CD14-positive monocyte (primary cell): ENCODE measurements around the gene INPP1. TPM values are rescaled to one million over a fixed set of nuclear protein-coding genes. Genes with fewer than 3 reads are reported as not detected.

ENCODE experiments used
- DNase-seq, 3 donors: peaks; one replicate each; pipeline ENCODE4 v3.0.0-alpha.2; 2011 to 2022
- H2AFZ ChIP-seq: 2 replicates; pipeline ENCODE4 v1.6.0; 2012; ENCODE audit warnings: mild to moderate bottlenecking, low read depth, low read length, inconsistent platforms; ENCODE audit not compliant: insufficient read depth, poor library complexity, severe bottlenecking
- H3K27ac ChIP-seq, 2 donors: 1 replicate in 1 of 2; 2 replicates in 1 of 2; pipeline ENCODE4 v1.5.1; 2012 to 2013; ENCODE audit warnings: low read length in 2 of 2, control low read depth in 1 of 2, inconsistent platforms in 1 of 2, low read depth in 1 of 2, mild to moderate bottlenecking in 1 of 2
- H3K27me3 ChIP-seq, 2 donors: one replicate each; pipeline versions ENCODE4 v1.6.0 to v1.6.1; 2011 to 2013; ENCODE audit warnings: low read length in 2 of 2; ENCODE audit not compliant: control insufficient read depth in 2 of 2, insufficient read depth in 2 of 2
- H3K36me3 ChIP-seq, 2 donors: replicated peaks in 1 of 2; 1 replicate in 1 of 2; 2 replicates in 1 of 2; pipeline versions ENCODE4 v1.5.1 to v1.6.1; 2012 to 2013; ENCODE audit warnings: low read length in 2 of 2, control low read depth in 1 of 2, inconsistent platforms in 1 of 2, mild to moderate bottlenecking in 1 of 2; ENCODE audit not compliant: insufficient read depth in 2 of 2, control insufficient read depth in 1 of 2
- H3K4me1 ChIP-seq, 2 donors: 1 replicate in 1 of 2; 2 replicates in 1 of 2; pipeline versions ENCODE4 v1.5.1 to v1.6.1; 2012 to 2013; ENCODE audit warnings: low read length in 2 of 2, control low read depth in 1 of 2, inconsistent platforms in 1 of 2, mild to moderate bottlenecking in 1 of 2, moderate library complexity in 1 of 2; ENCODE audit not compliant: insufficient read depth in 2 of 2, control insufficient read depth in 1 of 2
- H3K4me2 ChIP-seq: replicated peaks from 2 replicates; pipeline ENCODE3; 2012; ENCODE audit warnings: low read length, moderate library complexity, mild to moderate bottlenecking; ENCODE audit not compliant: poor library complexity, severe bottlenecking; ENCODE audit errors: extremely low read depth
- H3K4me3 ChIP-seq, 3 experiments: fragments of 200-600 bp in 1 of 3; sonication (generic) in 1 of 3; replicated peaks in 1 of 3; 1 replicate in 2 of 3; 2 replicates in 1 of 3; pipeline ENCODE4 v1.5.1; 2011 to 2013; ENCODE audit warnings: low read length in 3 of 3, mild to moderate bottlenecking in 3 of 3, control low read depth in 2 of 3, low read depth in 2 of 3, inconsistent platforms in 1 of 3, moderate library complexity in 1 of 3
- H3K79me2 ChIP-seq: 2 replicates; pipeline ENCODE4 v1.6.0; 2012; ENCODE audit warnings: mild to moderate bottlenecking, control low read depth, inconsistent platforms, low read length, moderate library complexity; ENCODE audit not compliant: insufficient read depth
- H3K9ac ChIP-seq: 2 replicates; pipeline ENCODE4 v1.6.0; 2017; ENCODE audit warnings: low read length, mild to moderate bottlenecking; ENCODE audit not compliant: insufficient read depth, poor library complexity, severe bottlenecking
- H3K9me3 ChIP-seq, 2 donors: replicated peaks in 1 of 2; 1 replicate in 1 of 2; 2 replicates in 1 of 2; pipeline versions ENCODE4 v1.5.1 to v1.6.1; 2012 to 2013; ENCODE audit warnings: low read length in 2 of 2, control low read depth in 1 of 2; ENCODE audit not compliant: control insufficient read depth in 1 of 2, insufficient read depth in 1 of 2
- H4K20me1 ChIP-seq: 2 replicates; pipeline ENCODE4 v1.6.0; 2012; ENCODE audit warnings: mild to moderate bottlenecking, low read length, control low read depth, moderate library complexity; ENCODE audit not compliant: insufficient read depth
- H3K27ac Mint-ChIP-seq, 7 donors: one replicate each; pipeline ENCODE4 v1.8.0; 2020; ENCODE audit warnings: mild to moderate bottlenecking in 7 of 7, mixed read lengths in 7 of 7, moderate library complexity in 6 of 7, inconsistent platforms in 2 of 7
- H3K27me3 Mint-ChIP-seq, 3 donors: one replicate each; pipeline ENCODE4 v1.8.0; 2021 to 2022; ENCODE audit warnings: low read depth in 3 of 3, mild to moderate bottlenecking in 3 of 3, mixed read lengths in 3 of 3, moderate library complexity in 3 of 3, inconsistent platforms in 1 of 3
- H3K36me3 Mint-ChIP-seq, 2 donors: one replicate each; pipeline ENCODE4 v1.8.0; 2020; ENCODE audit warnings: mixed read lengths in 2 of 2, inconsistent platforms in 1 of 2, mild to moderate bottlenecking in 1 of 2
- H3K4me1 Mint-ChIP-seq: one replicate; pipeline ENCODE4 v1.8.0; 2020; ENCODE audit warnings: mild to moderate bottlenecking, mixed read lengths
- H3K4me3 Mint-ChIP-seq, 2 donors: one replicate each; pipeline ENCODE4 v1.8.0; 2020; ENCODE audit warnings: mild to moderate bottlenecking in 2 of 2, mixed read lengths in 2 of 2, moderate library complexity in 1 of 2
- H3K9me3 Mint-ChIP-seq, 7 donors: one replicate each; pipeline ENCODE4 v1.8.0; 2020 to 2022; ENCODE audit warnings: mixed read lengths in 7 of 7, mild to moderate bottlenecking in 6 of 7, moderate library complexity in 6 of 7, inconsistent platforms in 2 of 7
- WGBS: methylation state at CpG from one replicate; pipeline ENCODE4 v1.1.5; 2013; ENCODE audit warnings: missing lambda C conversion rate; ENCODE audit not compliant: insufficient coverage; 5-methylcytosine and 5-hydroxymethylcytosine counted together
- intact Hi-C, 2 donors: fragments of 100-400 bp; cut with micrococcal nuclease; formaldehyde crosslinking; loops; one replicate each; pipeline versions ENCODE4 v1.15.0 to v1.15.1; 2023
- polyA plus RNA-seq, 3 donors: library from polyadenylated mRNA; depleted of rRNA in 1 of 3; unstranded in 2 of 3; stranded (reverse) in 1 of 3; fragments of 300-500 nt in 2 of 3; fragments of >200 nt in 1 of 3; fragmentation: Illumina TruSeq in 2 of 3; gene quantifications; 1 replicate in 2 of 3; 2 replicates in 1 of 3; pipeline ENCODE4 v1.2.3, GENCODE V29; 2012 to 2021
- TF ChIP-seq, protein P1 (sequence below): fragments of 200-600 bp; IDR thresholded peaks from one replicate; pipeline ENCODE4 v1.8.0; 2022; ENCODE audit warnings: antibody characterized with exemption, mild to moderate bottlenecking

Gene INPP1
- polyA plus RNA-seq, 3 donors, result 8.9 to 17.8 (median 13.3) TPM

DNA sequence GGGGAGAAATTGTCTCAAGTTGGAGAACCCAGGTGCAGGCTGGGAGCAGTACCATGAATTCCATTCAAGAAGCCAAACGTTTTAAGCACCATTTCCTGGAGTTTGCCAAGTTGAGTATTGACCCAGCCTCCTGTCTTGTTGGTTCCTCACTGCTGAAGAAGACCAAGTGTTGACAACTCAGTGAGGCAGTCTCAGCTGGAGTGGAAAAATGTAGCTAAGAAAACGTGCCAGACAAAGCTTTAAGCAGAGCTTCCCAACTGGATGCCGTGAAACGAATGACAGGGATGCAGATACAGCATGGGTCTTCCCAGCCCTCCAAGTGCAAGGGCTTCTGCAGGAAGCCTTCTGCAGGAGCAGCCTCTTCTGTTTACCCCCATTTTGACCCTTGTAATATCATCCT, 778 bp upstream of the INPP1 start:
- TF ChIP-seq, protein P1, sequence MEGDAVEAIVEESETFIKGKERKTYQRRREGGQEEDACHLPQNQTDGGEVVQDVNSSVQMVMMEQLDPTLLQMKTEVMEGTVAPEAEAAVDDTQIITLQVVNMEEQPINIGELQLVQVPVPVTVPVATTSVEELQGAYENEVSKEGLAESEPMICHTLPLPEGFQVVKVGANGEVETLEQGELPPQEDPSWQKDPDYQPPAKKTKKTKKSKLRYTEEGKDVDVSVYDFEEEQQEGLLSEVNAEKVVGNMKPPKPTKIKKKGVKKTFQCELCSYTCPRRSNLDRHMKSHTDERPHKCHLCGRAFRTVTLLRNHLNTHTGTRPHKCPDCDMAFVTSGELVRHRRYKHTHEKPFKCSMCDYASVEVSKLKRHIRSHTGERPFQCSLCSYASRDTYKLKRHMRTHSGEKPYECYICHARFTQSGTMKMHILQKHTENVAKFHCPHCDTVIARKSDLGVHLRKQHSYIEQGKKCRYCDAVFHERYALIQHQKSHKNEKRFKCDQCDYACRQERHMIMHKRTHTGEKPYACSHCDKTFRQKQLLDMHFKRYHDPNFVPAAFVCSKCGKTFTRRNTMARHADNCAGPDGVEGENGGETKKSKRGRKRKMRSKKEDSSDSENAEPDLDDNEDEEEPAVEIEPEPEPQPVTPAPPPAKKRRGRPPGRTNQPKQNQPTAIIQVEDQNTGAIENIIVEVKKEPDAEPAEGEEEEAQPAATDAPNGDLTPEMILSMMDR, result no peak
- H2AFZ ChIP-seq, result peak overlapping the region; percentile 87
- H3K79me2 ChIP-seq, result peaks cover 20% of the 10 kb centered on the region
- no peak overlapping the region for H3K9ac ChIP-seq
- Mint-ChIP-seq H3K36me3 (peaks cover 4 to 7% of the 10 kb centered on the region in 2 donors), H3K27ac (peak overlapping the region in 5 of 7 donors; percentile 83 to 97 (median 86)), H3K4me3 (no peak overlapping the region), H3K9me3 (peaks cover 0 to 1% (median 0%) of the 10 kb centered on the region in 7 donors), H3K4me1 (peaks cover 20% of the 10 kb centered on the region), H3K27me3 (no peaks in the 10 kb centered on the region)
- DNase-seq, result no peak
- H3K4me3 ChIP-seq, result no peak overlapping the region
- H3K4me1 ChIP-seq, result peaks cover 18 to 20% of the 10 kb centered on the region in 2 donors
- H3K27ac ChIP-seq, result no peak overlapping the region
- H3K9me3 ChIP-seq, result no peaks in the 10 kb centered on the region
- H3K27me3 ChIP-seq, result no peaks in the 10 kb centered on the region
- WGBS, result 75% methylated on average over 4 of the region's 4 CpGs
- peak overlapping the region; percentile 83 for H3K4me2 ChIP-seq
- H4K20me1 ChIP-seq, result no peaks in the 10 kb centered on the region
- intact Hi-C loops, result no loop called here
- no peaks in the 10 kb centered on the region for H3K36me3 ChIP-seq

DNA sequence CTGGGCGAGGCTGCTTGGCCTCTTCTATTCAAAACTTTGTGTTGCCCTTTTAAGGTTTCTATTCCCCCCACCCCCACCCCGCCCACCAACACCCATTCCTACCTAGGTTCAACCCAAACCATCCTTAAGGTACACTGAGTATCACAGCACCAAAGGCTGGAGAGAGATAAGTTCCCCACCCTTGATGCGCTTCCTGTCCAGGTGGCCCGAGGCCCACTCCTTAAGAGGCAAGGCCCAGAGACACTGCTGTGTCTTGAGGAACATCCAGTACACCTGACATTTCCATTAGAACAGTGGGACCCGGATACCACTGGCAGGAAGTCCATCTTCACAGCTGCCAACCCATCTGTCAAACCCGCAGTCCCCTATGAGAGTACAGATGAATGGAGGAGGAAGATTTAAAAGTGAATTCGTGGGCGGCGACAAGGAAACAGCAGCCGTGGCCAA, 277 bp upstream of the INPP1 start:
- peak overlapping the region; percentile 86 for H3K9ac ChIP-seq
- H3K9me3 ChIP-seq, result no peaks in the 10 kb centered on the region
- 42% methylated on average over 6 of the region's 10 CpGs for WGBS
- Mint-ChIP-seq H3K9me3 (peaks cover 0 to 1% (median 0%) of the 10 kb centered on the region in 7 donors), H3K36me3 (peaks cover 4 to 10% of the 10 kb centered on the region in 2 donors), H3K4me1 (peaks cover 20% of the 10 kb centered on the region), H3K27ac (peak overlapping the region; percentile 83 to 97 (median 90)), H3K4me3 (peak overlapping the region; percentile 83 to 94), H3K27me3 (no peaks in the 10 kb centered on the region)
- peaks cover 20% of the 10 kb centered on the region for H3K79me2 ChIP-seq
- H3K27ac ChIP-seq, result peak overlapping the region; percentile 36 to 88
- H3K4me2 ChIP-seq, result peak overlapping the region; percentile 83
- no peaks in the 10 kb centered on the region for H4K20me1 ChIP-seq
- TF ChIP-seq, protein P1, result no peak
- H3K27me3 ChIP-seq, result no peaks in the 10 kb centered on the region
- H2AFZ ChIP-seq, result peak overlapping the region; percentile 87
- peak overlapping the region; percentile 50 to 84 (median 68) for H3K4me3 ChIP-seq
- H3K4me1 ChIP-seq, result peaks cover 18 to 20% of the 10 kb centered on the region in 2 donors
- H3K36me3 ChIP-seq, result no peaks in the 10 kb centered on the region
- no peak for DNase-seq
- intact Hi-C loops, result no loop called here
